Astrocyte of the cerebellum (primary cell): ENCODE results near the gene FAN1.

Source experiments
- DNase-seq: peaks from one replicate; pipeline ENCODE4 v3.0.0-alpha.2; 2011; ENCODE audit warnings: low read depth
- H3K4me3 ChIP-seq: 2 replicates; pipeline ENCODE4 v1.5.1; 2011; ENCODE audit warnings: mild to moderate bottlenecking, low read depth, low read length, moderate library complexity
- in situ Hi-C: cut with HindIII; loops from 2 replicates; pipeline ENCODE4 v1.10.0; 2017; ENCODE audit warnings: low sequenced_read_pairs
- TF ChIP-seq, protein P1 (sequence below): IDR thresholded peaks from 2 replicates; pipeline ENCODE4 v1.5.1; 2012; ENCODE audit warnings: low read length, low read depth, moderate library complexity, mild to moderate bottlenecking; ENCODE audit errors: missing control alignments

Gene FAN1

DNA sequence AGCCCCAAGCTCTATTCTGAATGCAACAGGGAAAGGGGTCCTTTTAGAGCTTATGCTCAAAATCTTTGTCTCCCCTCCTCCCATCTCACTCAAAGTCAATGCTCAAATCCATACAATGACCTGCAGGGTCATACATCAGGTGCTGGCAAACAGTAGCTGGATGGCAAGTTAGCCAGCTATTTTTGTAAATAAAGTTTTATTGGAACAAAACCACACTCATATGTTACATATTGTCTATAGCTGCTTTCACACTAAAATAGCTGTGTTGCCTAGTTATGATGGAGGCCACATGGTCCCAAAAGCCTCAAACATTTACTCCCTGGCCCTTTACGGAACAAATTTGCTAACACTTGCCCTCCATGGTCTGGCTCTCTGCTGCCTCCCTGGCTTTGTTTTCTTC, 1.8 kb upstream of the FAN1 start:
- TF ChIP-seq, protein P1, sequence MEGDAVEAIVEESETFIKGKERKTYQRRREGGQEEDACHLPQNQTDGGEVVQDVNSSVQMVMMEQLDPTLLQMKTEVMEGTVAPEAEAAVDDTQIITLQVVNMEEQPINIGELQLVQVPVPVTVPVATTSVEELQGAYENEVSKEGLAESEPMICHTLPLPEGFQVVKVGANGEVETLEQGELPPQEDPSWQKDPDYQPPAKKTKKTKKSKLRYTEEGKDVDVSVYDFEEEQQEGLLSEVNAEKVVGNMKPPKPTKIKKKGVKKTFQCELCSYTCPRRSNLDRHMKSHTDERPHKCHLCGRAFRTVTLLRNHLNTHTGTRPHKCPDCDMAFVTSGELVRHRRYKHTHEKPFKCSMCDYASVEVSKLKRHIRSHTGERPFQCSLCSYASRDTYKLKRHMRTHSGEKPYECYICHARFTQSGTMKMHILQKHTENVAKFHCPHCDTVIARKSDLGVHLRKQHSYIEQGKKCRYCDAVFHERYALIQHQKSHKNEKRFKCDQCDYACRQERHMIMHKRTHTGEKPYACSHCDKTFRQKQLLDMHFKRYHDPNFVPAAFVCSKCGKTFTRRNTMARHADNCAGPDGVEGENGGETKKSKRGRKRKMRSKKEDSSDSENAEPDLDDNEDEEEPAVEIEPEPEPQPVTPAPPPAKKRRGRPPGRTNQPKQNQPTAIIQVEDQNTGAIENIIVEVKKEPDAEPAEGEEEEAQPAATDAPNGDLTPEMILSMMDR, result no peak
- in situ Hi-C loops, result loop anchor here (5.0 kb wide), 1 partner anchor 70 kb away; no protein-coding TSS in a partner anchor
- H3K4me3 ChIP-seq, result no peak overlapping the region
- DNase-seq, result no peak

DNA sequence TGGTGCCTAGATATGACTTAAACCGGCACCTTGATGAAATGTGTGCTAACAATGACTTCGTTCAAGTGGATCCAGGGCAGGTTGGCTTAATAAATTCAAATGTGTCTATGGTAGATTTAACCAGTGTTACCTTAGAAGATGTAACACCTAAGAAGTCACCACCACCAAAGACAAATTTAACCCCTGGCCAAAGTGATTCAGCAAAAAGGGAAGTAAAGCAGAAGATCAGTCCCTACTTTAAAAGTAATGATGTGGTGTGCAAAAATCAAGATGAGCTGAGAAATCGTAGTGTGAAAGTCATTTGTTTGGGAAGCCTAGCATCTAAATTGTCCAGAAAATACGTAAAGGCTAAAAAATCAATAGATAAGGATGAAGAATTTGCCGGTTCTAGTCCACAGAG, 1.1 kb downstream of the FAN1 start:
- H3K4me3 ChIP-seq, result no peak overlapping the region
- no peak for DNase-seq
- TF ChIP-seq, protein P1, result no peak
- in situ Hi-C loops, result loop anchor here (5.0 kb wide), 1 partner anchor 67 kb away; no protein-coding TSS in a partner anchor

DNA sequence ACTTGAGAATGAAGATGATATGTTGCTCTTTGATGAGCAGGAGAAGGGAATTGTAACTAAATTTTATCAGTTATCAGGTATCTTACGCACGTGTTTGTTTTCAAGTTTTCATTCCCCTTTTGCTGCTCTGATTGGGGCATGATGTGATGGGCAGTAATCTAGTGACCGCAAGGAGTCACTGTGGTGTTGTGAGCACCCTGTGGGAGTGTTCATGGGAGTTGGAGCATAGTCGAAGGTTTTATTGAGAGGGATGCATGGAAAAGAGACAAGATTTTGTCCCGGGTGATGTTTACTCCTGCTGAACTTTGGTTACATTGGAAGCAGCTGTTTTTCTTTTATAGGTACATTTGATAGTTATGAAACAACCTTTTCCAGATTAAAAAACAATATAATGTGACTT, 2.1 kb downstream of the FAN1 start:
- H3K4me3 ChIP-seq, result no peak overlapping the region
- DNase-seq, result no peak
- TF ChIP-seq, protein P1, result peak; percentile 7
- in situ Hi-C loops, result no loop called here

DNA sequence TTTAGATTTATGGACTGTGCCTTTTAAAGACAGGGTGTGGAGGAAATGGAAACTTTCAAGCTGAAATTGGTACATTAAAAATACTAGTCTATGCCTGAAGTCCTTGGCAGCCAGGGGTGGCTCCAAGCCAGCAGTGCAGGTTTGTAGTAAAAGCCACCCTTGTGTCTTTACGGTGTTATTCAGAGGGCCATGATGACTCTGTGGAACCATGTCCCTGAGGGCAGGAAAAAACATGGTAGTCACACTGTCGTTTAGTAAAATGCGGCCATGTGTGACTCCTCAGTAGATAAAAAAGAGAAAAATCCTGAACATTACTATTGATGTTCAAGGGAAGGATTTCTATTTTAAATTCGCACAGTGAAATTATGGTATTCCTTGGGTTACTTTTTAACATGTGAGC, 2.7 kb downstream of the FAN1 start:
- in situ Hi-C loops, result no loop called here
- TF ChIP-seq, protein P1, result no peak
- DNase-seq, result no peak
- H3K4me3 ChIP-seq, result no peak overlapping the region

DNA sequence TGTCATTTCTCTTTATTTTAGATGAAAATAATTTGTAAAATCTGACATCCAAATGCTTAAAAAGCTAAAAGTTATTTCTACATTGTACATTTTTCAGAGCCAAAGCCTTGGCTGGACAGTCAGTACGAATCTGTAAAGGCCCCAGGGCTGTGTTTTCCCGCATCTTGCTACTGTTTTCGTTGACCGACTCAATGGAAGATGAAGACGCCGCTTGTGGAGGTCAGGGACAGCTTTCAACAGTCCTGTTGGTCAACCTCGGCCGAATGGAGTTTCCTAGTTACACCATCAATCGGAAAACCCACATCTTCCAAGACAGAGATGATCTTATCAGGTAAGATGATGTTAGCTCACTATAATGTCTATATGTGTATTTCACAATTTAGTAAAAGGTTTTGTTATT, 10.0 kb downstream of the FAN1 start:
- in situ Hi-C loops, result no loop called here
- TF ChIP-seq, protein P1, result no peak
- no peak overlapping the region for H3K4me3 ChIP-seq
- DNase-seq, result no peak

DNA sequence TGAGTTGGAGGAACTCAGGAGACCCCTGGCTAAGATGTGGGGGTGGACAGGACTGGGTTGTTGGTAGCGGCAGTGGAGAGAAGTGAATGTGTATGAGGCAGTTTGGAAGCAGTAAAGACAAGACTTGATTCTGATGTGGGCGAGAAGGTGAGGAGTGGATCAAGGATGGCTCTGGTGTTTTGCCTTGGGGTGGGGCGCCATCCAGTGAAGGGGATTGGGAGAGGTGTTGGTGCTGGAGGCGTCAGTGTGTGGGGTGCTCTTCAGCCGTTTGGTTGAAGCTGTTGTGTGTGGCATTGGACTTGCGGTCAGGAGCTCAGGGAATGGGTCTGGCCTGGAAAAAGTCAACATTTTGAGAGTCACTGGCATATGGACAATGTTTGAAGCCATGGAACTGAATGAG, 13.3 kb downstream of the FAN1 start:
- DNase-seq, result no peak
- in situ Hi-C loops, result no loop called here
- no peak overlapping the region for H3K4me3 ChIP-seq
- TF ChIP-seq, protein P1, result no peak

DNA sequence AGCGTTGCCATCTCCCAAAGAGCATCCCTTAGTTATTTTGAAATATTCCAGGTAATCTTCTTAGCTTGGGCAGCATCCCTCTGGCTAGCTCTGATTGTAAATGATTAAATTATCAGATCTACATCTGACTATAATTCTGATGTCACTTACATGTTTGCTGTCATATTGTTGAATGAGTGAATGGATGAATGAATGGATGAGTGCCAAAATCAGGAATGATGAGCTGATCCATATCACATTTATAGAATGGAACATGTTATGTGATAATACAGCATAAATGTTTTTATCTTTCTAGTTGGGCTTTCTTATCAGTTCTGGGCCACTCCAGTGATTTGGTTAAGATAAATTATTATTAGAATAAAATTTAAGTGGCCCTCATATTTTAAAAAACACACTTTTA, 14.0 kb downstream of the FAN1 start:
- TF ChIP-seq, protein P1, result no peak
- H3K4me3 ChIP-seq, result no peak overlapping the region
- in situ Hi-C loops, result no loop called here
- DNase-seq, result no peak
